Gastrocnemius medialis (tissue), 4 donors: Measurements from ENCODE around the gene ZNF683.

Experiments
- POLR2A ChIP-seq, 2 donors: fragments of 450-650 bp; IDR thresholded peaks; one replicate each; pipeline ENCODE4 v1.6.1; 2017; ENCODE audit warnings: antibody characterized with exemption in 2 of 2, mild to moderate bottlenecking in 2 of 2, moderate library complexity in 2 of 2
- TF ChIP-seq, protein P1 (sequence below), 5 experiments: fragments of 450-650 bp in 3 of 5; fragments of 200-600 bp in 2 of 5; sonication (generic) in 2 of 5; IDR thresholded peaks in 4 of 5; conservative IDR thresholded peaks in 1 of 5; 1 replicate in 4 of 5; 2 replicates in 1 of 5; pipeline ENCODE4 v1.5.1; 2016 to 2019; ENCODE audit warnings: antibody characterized with exemption in 5 of 5, mild to moderate bottlenecking in 3 of 5, moderate library complexity in 3 of 5

DNA sequence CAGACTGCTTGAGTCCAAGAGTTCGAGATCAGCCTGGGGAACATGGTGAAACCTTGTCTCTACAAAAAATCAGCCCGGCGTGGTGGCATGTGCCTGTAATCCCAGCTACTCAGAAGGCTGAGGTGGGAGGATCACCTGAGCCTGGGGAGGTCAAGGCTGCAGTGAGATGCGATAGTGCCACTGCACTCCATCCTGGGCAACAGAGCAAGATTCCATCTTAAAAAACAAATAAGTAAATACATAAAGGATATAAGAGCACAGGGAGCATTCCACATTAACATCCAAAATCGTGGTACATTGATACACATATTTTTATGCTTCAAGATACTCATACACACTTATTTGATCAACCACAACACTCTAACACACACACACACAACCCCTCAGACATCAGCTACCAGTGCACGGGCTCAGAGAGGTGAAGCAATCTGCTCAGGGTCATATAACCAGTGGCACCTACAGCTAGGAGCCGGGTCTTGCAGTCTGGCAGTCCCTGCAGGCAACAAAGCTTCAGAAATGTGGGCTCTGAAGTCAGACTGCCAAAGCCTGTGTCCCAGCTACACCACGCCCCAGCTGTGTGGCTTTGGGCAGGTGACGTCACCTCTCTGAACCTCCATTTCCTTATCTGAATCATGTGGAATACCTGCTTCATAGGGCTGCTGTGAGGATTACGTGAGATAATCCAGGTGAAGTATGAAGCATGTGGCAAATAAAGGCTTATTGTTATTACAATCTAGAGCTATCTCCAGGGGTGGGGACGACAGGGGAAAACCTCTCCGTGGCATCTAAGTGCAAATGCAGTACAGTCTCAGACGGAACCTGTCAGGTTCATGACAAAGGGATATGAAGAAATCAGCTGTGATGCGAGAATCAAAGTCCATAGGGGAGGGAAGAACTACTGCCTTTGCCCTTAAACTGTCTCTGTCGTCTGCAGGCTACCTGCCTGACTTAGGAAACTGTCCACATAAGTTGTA, 13.9 kb downstream of the ZNF683 start:
- TF ChIP-seq, protein P1, sequence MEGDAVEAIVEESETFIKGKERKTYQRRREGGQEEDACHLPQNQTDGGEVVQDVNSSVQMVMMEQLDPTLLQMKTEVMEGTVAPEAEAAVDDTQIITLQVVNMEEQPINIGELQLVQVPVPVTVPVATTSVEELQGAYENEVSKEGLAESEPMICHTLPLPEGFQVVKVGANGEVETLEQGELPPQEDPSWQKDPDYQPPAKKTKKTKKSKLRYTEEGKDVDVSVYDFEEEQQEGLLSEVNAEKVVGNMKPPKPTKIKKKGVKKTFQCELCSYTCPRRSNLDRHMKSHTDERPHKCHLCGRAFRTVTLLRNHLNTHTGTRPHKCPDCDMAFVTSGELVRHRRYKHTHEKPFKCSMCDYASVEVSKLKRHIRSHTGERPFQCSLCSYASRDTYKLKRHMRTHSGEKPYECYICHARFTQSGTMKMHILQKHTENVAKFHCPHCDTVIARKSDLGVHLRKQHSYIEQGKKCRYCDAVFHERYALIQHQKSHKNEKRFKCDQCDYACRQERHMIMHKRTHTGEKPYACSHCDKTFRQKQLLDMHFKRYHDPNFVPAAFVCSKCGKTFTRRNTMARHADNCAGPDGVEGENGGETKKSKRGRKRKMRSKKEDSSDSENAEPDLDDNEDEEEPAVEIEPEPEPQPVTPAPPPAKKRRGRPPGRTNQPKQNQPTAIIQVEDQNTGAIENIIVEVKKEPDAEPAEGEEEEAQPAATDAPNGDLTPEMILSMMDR (IDR thresholded peaks at IDR 0.05 in 4 of 5, conservative IDR thresholded peaks at IDR 0.05 in 1 of 5) = no peak
- TF ChIP-seq POLR2A (IDR thresholded peaks at IDR 0.05) = no peak
